Smooth muscle cell (in vitro differentiated cells): Measurements from ENCODE around the gene TFB2M. TPM values are rescaled to one million over a fixed set of nuclear protein-coding genes. Genes with fewer than 3 reads are reported as not detected.

Experiments used
- DNase-seq: peaks from one replicate; lab custom pipeline; 2025; ENCODE audit not compliant: unreplicated experiment; lab: John Stamatoyannopoulos, UW
- H2AFZ ChIP-seq: fragments of 200-600 bp; sonication (generic); 2 replicates; pipeline ENCODE4 v1.6.0; 2016; ENCODE audit warnings: antibody characterized with exemption, low read depth, mild to moderate bottlenecking
- H3F3A ChIP-seq: fragments of 200-600 bp; sonication (generic); 2 replicates; pipeline ENCODE4 v1.6.0; 2017; ENCODE audit warnings: antibody characterized with exemption, low read depth
- H3K27ac ChIP-seq: fragments of 200-600 bp; sonication (generic); 2 replicates; pipeline ENCODE4 v1.5.1; 2016; ENCODE audit warnings: low read depth, mild to moderate bottlenecking
- H3K27me3 ChIP-seq: fragments of 200-600 bp; sonication (generic); 2 replicates; pipeline ENCODE4 v1.6.1; 2016; ENCODE audit warnings: low read depth, mild to moderate bottlenecking
- H3K36me3 ChIP-seq: fragments of 200-600 bp; sonication (generic); 2 replicates; pipeline ENCODE4 v1.5.1; 2016; ENCODE audit warnings: low read depth
- H3K4me1 ChIP-seq: fragments of 200-600 bp; sonication (generic); 2 replicates; pipeline ENCODE4 v1.5.1; 2016; ENCODE audit warnings: low read depth
- H3K4me2 ChIP-seq: fragments of 200-600 bp; sonication (generic); 2 replicates; pipeline ENCODE4 v1.6.0; 2016; ENCODE audit warnings: mild to moderate bottlenecking
- H3K4me3 ChIP-seq: fragments of 200-600 bp; sonication (generic); 2 replicates; pipeline ENCODE4 v1.5.1; 2016; ENCODE audit warnings: mild to moderate bottlenecking
- H3K79me2 ChIP-seq: fragments of 200-600 bp; sonication (generic); 2 replicates; pipeline ENCODE4 v1.6.0; 2016; ENCODE audit warnings: low read depth, mild to moderate bottlenecking
- H3K9ac ChIP-seq: fragments of 200-600 bp; sonication (generic); 2 replicates; pipeline ENCODE4 v1.6.0; 2016; ENCODE audit warnings: low read depth
- H3K9me3 ChIP-seq: fragments of 200-600 bp; sonication (generic); replicated peaks from 2 replicates; pipeline ENCODE4 v1.5.1; 2016; ENCODE audit warnings: low read depth
- H4K20me1 ChIP-seq: fragments of 200-600 bp; sonication (generic); 2 replicates; pipeline ENCODE4 v1.6.0; 2016; ENCODE audit warnings: low read depth
- WGBS: methylation state at CpG from one replicate; pipeline ENCODE4 v1.1.7; 2016; ENCODE audit warnings: low lambda C conversion rate; 5-methylcytosine and 5-hydroxymethylcytosine counted together
- polyA plus RNA-seq: library from polyadenylated mRNA; unstranded; fragments of >200 nt; fragmentation: Nextera tagmentation; extraction: Ambion mirVana; gene quantifications from 2 replicates; pipeline ENCODE4 v1.2.1, GENCODE V29; 2016
- total RNA-seq: library from RNA; depleted of rRNA; stranded (reverse); fragments of >200 nt; gene quantifications from 2 replicates; pipeline ENCODE4 v1.2.3, GENCODE V29; 2014
- TF ChIP-seq, protein P1 (sequence below): fragments of 200-600 bp; sonication (generic); IDR thresholded peaks from 2 replicates; pipeline ENCODE4 v1.5.1; 2017; ENCODE audit warnings: borderline replicate concordance, mild to moderate bottlenecking, antibody characterized with exemption; ENCODE audit not compliant: insufficient read depth, poor library complexity, severe bottlenecking

Gene TFB2M
- total and polyA plus RNA-seq, 2 experiments from 2014 or later: 15.0 to 24.0 TPM

DNA sequence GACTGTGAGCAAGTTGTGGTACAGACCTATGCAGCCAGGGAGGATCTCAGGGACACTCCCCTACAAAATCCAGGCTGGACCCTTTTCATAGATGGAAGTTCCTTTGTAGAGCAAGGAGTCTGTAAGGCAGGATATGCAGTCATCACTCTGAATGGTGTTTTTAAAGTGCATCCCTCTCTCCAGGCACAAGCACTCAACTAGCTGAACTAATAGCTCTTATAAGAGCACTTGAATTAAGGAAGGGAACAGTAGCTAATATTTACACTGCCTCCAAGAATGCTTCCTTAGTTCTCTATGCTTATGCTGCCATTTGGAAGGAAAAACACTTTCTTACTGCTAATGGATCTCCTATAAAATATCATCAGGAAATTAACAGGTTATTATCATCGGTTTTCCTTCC, 31.9 kb downstream of the TFB2M start:
- H4K20me1 ChIP-seq: no peaks in the 10 kb centered on the region
- H3K36me3 ChIP-seq: no peaks in the 10 kb centered on the region
- 89% methylated on average over 1 of the region's 1 CpG for WGBS
- no peaks in the 10 kb centered on the region for H3K4me1 ChIP-seq
- DNase-seq: no peak
- no peak overlapping the region for H3K9ac ChIP-seq
- no peaks in the 10 kb centered on the region for H3K9me3 ChIP-seq
- no peak overlapping the region for H3K4me3 ChIP-seq
- H2AFZ ChIP-seq: no peak overlapping the region
- TF ChIP-seq, protein P1, sequence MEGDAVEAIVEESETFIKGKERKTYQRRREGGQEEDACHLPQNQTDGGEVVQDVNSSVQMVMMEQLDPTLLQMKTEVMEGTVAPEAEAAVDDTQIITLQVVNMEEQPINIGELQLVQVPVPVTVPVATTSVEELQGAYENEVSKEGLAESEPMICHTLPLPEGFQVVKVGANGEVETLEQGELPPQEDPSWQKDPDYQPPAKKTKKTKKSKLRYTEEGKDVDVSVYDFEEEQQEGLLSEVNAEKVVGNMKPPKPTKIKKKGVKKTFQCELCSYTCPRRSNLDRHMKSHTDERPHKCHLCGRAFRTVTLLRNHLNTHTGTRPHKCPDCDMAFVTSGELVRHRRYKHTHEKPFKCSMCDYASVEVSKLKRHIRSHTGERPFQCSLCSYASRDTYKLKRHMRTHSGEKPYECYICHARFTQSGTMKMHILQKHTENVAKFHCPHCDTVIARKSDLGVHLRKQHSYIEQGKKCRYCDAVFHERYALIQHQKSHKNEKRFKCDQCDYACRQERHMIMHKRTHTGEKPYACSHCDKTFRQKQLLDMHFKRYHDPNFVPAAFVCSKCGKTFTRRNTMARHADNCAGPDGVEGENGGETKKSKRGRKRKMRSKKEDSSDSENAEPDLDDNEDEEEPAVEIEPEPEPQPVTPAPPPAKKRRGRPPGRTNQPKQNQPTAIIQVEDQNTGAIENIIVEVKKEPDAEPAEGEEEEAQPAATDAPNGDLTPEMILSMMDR: no peak
- no peaks in the 10 kb centered on the region for H3K27me3 ChIP-seq
- H3K4me2 ChIP-seq: no peak overlapping the region
- no peaks in the 10 kb centered on the region for H3K79me2 ChIP-seq
- H3F3A ChIP-seq: no peaks in the 10 kb centered on the region
- H3K27ac ChIP-seq: no peak overlapping the region

DNA sequence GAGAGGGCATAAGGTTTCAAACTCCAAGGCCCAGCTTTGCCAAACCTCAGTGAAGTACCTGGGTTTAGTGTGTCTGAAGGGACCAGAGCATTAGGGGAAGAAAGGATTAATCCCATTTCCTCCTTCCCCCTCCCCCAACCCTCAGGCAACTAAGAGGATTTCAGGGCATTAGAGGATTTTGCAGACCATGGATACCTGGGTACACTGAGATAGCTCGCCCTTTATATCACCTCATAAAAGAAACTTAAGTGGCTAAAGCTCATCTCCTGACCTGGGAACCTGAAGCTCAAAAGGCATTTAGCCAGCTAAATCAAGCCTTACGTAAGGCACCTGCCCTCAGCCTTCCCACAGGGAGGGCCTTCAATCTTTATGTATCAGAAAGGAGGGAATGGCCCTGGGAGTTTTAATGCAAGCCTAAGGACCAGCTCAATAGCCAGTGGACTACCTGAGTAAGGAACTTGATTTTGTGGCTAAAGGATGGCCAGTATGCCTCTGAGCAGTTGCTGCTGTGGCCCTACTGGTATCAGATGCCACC, 32.6 kb downstream of the TFB2M start:
- H2AFZ ChIP-seq: no peak overlapping the region
- H3K4me2 ChIP-seq: no peak overlapping the region
- H3K36me3 ChIP-seq: no peaks in the 10 kb centered on the region
- no peaks in the 10 kb centered on the region for H3F3A ChIP-seq
- 93% methylated on average over 2 of the region's 2 CpGs for WGBS
- no peaks in the 10 kb centered on the region for H3K9me3 ChIP-seq
- no peaks in the 10 kb centered on the region for H3K4me1 ChIP-seq
- no peak for DNase-seq
- H3K27ac ChIP-seq: no peak overlapping the region
- H3K27me3 ChIP-seq: no peaks in the 10 kb centered on the region
- H3K4me3 ChIP-seq: no peak overlapping the region
- no peaks in the 10 kb centered on the region for H3K79me2 ChIP-seq
- TF ChIP-seq, protein P1: no peak
- H3K9ac ChIP-seq: no peak overlapping the region
- no peaks in the 10 kb centered on the region for H4K20me1 ChIP-seq

DNA sequence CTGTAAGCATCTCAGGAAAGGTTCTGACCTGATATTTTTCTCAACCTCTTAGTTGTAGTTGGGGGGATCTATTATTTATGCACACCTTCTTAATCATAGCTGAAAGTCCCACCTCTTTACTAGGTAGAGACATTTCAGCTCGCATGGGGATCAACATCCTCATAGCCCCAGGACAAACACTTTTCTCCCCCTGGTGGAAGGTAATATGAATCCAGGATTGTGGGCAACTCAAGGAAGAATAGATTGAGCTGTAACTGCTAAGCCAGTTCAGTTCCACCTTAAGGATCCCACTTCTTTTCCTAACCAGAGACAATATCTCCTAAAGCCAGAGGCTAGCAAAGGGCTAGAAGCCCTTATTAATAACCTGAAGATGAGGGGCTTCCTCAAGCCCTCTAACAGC, 33.5 kb downstream of the TFB2M start:
- TF ChIP-seq, protein P1: no peak
- no peak for DNase-seq
- no peaks in the 10 kb centered on the region for H3F3A ChIP-seq

DNA sequence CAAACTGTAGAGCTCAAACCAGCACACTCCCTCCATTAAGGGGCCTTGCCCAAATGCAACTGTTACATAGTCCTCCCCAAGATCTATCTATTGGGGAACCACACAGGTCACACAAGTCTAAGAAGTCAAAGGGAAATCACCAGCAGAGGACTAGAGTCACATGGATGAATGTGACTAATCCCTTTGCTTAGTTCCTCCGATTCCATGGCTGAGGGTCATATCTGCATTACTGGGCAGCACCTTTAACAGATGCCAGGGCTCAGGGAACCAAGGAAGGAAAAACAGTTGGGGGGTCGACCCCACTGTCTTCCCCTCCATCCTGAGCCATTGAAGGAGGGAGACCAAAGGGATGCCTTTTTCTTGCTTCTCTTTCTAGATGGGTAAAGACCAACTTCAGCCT, 35.6 kb downstream of the TFB2M start:
- TF ChIP-seq, protein P1: no peak
- no peaks in the 10 kb centered on the region for H4K20me1 ChIP-seq
- no peak overlapping the region for H3K9ac ChIP-seq
- no peaks in the 10 kb centered on the region for H3F3A ChIP-seq
- H3K4me2 ChIP-seq: no peak overlapping the region
- H3K4me1 ChIP-seq: no peaks in the 10 kb centered on the region
- WGBS: 68% methylated on average over 2 of the region's 2 CpGs
- no peak overlapping the region for H3K4me3 ChIP-seq
- H2AFZ ChIP-seq: no peak overlapping the region
- no peaks in the 10 kb centered on the region for H3K79me2 ChIP-seq
- no peak overlapping the region for H3K27ac ChIP-seq
- no peaks in the 10 kb centered on the region for H3K36me3 ChIP-seq
- no peak for DNase-seq
- H3K27me3 ChIP-seq: no peaks in the 10 kb centered on the region
- no peaks in the 10 kb centered on the region for H3K9me3 ChIP-seq

More for the DNA sequence above, 33.5 kb downstream of the TFB2M start:
- H3K27me3 ChIP-seq: no peaks in the 10 kb centered on the region
- no peaks in the 10 kb centered on the region for H3K9me3 ChIP-seq
- no peak overlapping the region for H3K9ac ChIP-seq
- H3K4me2 ChIP-seq: no peak overlapping the region
- WGBS: 69% methylated on average over 1 of the region's 1 CpG
- H3K4me1 ChIP-seq: no peaks in the 10 kb centered on the region
- no peak overlapping the region for H2AFZ ChIP-seq
- no peaks in the 10 kb centered on the region for H4K20me1 ChIP-seq
- H3K79me2 ChIP-seq: no peaks in the 10 kb centered on the region
- no peak overlapping the region for H3K4me3 ChIP-seq
- no peaks in the 10 kb centered on the region for H3K36me3 ChIP-seq
- H3K27ac ChIP-seq: no peak overlapping the region
